GM12872 (cell line): ENCODE data around the gene ADAMTSL1.

ENCODE experiments used
- CTCF ChIP-seq: IDR thresholded peaks from 3 replicates; pipeline ENCODE4 v1.5.1; 2011; ENCODE audit warnings: low read depth, mild to moderate bottlenecking, low read length, moderate library complexity; ENCODE audit not compliant: insufficient read depth

ADAMTSL1 gene

GRCh38 chr9:18452276-18452675 is 21.7 kb upstream of the ADAMTSL1 start:
- TF ChIP-seq CTCF, result no peak

- TF ChIP-seq CTCF, result no peak
These were observed 17.2 kb upstream of the ADAMTSL1 start for GRCh38 chr9:18456624-18457237.

GRCh38 chr9:18457510-18457909 is 16.4 kb upstream of the ADAMTSL1 start:
- no peak for TF ChIP-seq CTCF

GRCh38 chr9:18459962-18460584 is 13.9 kb upstream of the ADAMTSL1 start:
- TF ChIP-seq CTCF, result no peak

- TF ChIP-seq CTCF, result no peak
These were observed 12.5 kb upstream of the ADAMTSL1 start for GRCh38 chr9:18461496-18461895.

GRCh38 chr9:18463991-18464390 is 10.0 kb upstream of the ADAMTSL1 start:
- no peak for TF ChIP-seq CTCF

- no peak for TF ChIP-seq CTCF
These were observed 7.9 kb upstream of the ADAMTSL1 start for GRCh38 chr9:18466101-18466500.
